Vagina (tissue), 2 donors: ENCODE data around the gene ALK. TPM values are rescaled to one million over a fixed set of nuclear protein-coding genes. Genes with fewer than 3 reads are reported as not detected.

Experiments
- DNase-seq, 2 donors: peaks; one replicate each; pipeline ENCODE4 v3.0.0-alpha.2; 2017; ENCODE audit errors: extremely low spot score in 2 of 2
- H3K27ac ChIP-seq: fragments of 200-600 bp; sonication (generic); one replicate; pipeline ENCODE4 v1.5.1; 2019
- H3K27me3 ChIP-seq: fragments of 200-600 bp; sonication (generic); one replicate; pipeline ENCODE4 v1.5.1; 2019
- H3K36me3 ChIP-seq, 2 donors: fragments of 200-600 bp; sonication (generic); one replicate each; pipeline ENCODE4 v1.5.1; 2017 to 2019
- H3K4me1 ChIP-seq: fragments of 200-600 bp; sonication (generic); one replicate; pipeline ENCODE4 v1.5.1; 2019
- H3K4me3 ChIP-seq, 2 donors: fragments of 200-600 bp; sonication (generic); 1 replicate in 1 of 2; 2 replicates in 1 of 2; pipeline ENCODE4 v1.5.1; 2016 to 2019
- H3K9me3 ChIP-seq: fragments of 200-600 bp; sonication (generic); one replicate; pipeline ENCODE4 v1.5.1; 2019
- POLR2A ChIP-seq, 2 donors: fragments of 450-650 bp; IDR thresholded peaks; one replicate each; pipeline ENCODE4 v1.6.1; 2017; ENCODE audit warnings: antibody characterized with exemption in 2 of 2, mild to moderate bottlenecking in 2 of 2, moderate library complexity in 2 of 2
- POLR2AphosphoS5 ChIP-seq, 2 donors: sonication (generic); formaldehyde crosslinking; IDR thresholded peaks; one replicate each; pipeline ENCODE4 v1.9.0; 2017; ENCODE audit warnings: antibody characterized with exemption in 2 of 2, mild to moderate bottlenecking in 2 of 2, low read depth in 1 of 2; ENCODE audit not compliant: insufficient read depth in 1 of 2
- intact Hi-C: fragments of 100-400 bp; cut with DNase I; formaldehyde crosslinking; loops from one replicate; pipeline ENCODE4 v1.15.1; 2023
- total RNA-seq: library from RNA; depleted of rRNA; stranded (reverse); fragments of >200 nt; gene quantifications from one replicate; pipeline ENCODE4 v1.2.3, GENCODE V29; 2016
- TF ChIP-seq, protein P1 (sequence below), 3 experiments: fragments of 450-650 bp in 2 of 3; fragments of 200-600 bp in 1 of 3; sonication (generic) in 1 of 3; IDR thresholded peaks; one replicate each; pipeline ENCODE4 v1.5.1; 2017 to 2019; ENCODE audit warnings: antibody characterized with exemption in 3 of 3, mild to moderate bottlenecking in 2 of 3, moderate library complexity in 2 of 3

Gene ALK
- total RNA-seq, 1 donor from 2014 or later = 0.74 TPM

DNA sequence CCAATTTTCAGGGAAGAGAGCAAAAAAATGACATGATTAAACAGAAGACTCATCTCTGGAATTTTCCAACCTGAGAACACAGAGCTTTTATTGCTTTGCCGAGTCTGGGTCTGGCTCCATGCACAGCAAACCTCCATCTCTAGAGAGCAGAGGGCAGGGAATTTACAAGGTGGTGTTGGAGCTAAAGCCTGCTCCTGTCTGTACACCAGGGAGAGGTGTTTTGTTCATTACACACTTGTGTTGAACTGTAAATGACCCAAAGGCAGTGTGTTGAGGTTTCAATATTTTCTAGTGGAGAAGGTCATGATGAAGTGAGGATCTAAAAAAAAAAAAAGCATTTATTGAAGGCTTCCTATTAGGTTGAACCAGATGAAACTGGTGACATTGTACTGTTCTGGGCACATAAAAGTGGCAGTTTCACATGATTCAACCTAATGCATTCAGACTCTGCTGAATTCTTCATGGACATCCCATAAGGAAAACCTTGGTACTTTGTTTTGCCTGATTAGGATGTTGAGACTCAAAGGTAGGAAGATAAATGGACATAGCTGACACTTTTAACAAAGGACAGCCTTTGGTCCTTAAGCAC is 567.9 kb downstream of the ALK start:
- no peaks in the 10 kb centered on the region for H3K4me1 ChIP-seq
- H3K27ac ChIP-seq = no peak overlapping the region
- intact Hi-C loops = no loop called here
- H3K9me3 ChIP-seq = no peaks in the 10 kb centered on the region
- TF ChIP-seq POLR2A (IDR thresholded peaks at IDR 0.05) (no peak), POLR2AphosphoS5 (IDR thresholded peaks at IDR 0.05; ENCODE audit: insufficient read depth in 1 of 2, low read depth in 1 of 2) (no peak)
- TF ChIP-seq, protein P1, sequence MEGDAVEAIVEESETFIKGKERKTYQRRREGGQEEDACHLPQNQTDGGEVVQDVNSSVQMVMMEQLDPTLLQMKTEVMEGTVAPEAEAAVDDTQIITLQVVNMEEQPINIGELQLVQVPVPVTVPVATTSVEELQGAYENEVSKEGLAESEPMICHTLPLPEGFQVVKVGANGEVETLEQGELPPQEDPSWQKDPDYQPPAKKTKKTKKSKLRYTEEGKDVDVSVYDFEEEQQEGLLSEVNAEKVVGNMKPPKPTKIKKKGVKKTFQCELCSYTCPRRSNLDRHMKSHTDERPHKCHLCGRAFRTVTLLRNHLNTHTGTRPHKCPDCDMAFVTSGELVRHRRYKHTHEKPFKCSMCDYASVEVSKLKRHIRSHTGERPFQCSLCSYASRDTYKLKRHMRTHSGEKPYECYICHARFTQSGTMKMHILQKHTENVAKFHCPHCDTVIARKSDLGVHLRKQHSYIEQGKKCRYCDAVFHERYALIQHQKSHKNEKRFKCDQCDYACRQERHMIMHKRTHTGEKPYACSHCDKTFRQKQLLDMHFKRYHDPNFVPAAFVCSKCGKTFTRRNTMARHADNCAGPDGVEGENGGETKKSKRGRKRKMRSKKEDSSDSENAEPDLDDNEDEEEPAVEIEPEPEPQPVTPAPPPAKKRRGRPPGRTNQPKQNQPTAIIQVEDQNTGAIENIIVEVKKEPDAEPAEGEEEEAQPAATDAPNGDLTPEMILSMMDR (IDR thresholded peaks at IDR 0.05) = no peak
- no peaks in the 10 kb centered on the region for H3K36me3 ChIP-seq
- no peaks in the 10 kb centered on the region for H3K27me3 ChIP-seq
- no peak for DNase-seq
- no peak overlapping the region for H3K4me3 ChIP-seq

DNA sequence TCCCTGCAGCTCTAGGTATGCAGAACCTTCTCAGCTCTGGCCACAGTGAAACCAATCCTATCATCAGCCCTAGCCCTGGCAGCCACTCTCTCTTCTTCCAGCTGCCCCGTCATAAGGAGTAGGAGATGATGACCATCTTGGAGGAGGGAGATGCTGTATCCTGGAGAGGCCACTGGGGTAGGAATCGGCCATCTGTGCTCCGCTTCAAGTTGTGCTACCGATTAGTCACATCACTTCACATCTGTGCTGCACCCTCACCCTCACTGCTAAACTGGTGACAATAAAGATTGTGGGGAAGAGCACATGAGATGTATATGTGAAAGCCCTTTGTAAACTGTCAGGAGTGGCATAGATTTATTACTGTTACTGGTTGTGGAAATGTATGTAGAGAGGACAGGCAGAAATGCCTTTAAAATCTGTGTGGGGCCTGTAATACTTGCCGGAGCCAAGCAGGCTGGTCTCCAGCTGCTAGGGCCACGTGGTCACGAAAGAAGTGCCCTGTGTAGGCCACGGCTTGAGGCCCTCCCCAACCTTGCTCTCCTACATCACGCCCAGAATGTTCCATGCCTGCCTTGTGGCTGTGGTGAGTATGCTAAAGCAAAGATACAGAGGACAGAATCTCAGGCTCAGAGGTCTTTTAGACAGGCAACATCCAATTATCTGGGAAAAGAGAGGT is 569.3 kb downstream of the ALK start:
- TF ChIP-seq, protein P1 (IDR thresholded peaks at IDR 0.05) = no peak
- TF ChIP-seq POLR2AphosphoS5 (IDR thresholded peaks at IDR 0.05; ENCODE audit: insufficient read depth in 1 of 2, low read depth in 1 of 2) (no peak), POLR2A (IDR thresholded peaks at IDR 0.05) (no peak)
- Histone ChIP-seq H3K36me3 (no peaks in the 10 kb centered on the region), H3K27me3 (no peaks in the 10 kb centered on the region), H3K9me3 (no peaks in the 10 kb centered on the region), H3K4me1 (no peaks in the 10 kb centered on the region), H3K27ac (no peak overlapping the region), H3K4me3 (no peak overlapping the region)
- intact Hi-C loops = no loop called here
- DNase-seq = no peak

DNA sequence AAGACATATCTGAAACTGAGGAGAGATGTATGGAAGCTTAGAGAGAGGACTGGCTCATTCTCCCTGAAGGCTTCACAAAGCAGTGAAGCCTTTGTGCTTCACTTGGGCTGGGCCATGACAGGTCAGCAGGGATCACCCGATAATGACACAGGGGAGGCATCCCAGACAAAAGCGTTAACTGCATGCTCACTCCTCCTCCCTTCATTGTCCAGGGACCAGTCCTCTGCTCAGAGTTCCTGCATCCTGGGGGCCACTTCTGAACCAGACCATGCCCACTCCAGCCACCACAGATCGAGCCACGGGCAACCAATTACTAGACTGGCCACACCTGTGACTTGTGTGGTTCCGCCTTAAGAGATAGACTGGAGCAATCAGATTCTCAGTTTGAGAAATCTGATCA is 570.1 kb downstream of the ALK start:
- no peak overlapping the region for H3K27ac ChIP-seq
- no peaks in the 10 kb centered on the region for H3K4me1 ChIP-seq
- intact Hi-C loops = no loop called here
- no peak overlapping the region for H3K4me3 ChIP-seq
- no peaks in the 10 kb centered on the region for H3K9me3 ChIP-seq
- no peaks in the 10 kb centered on the region for H3K36me3 ChIP-seq
- H3K27me3 ChIP-seq = no peaks in the 10 kb centered on the region
- TF ChIP-seq POLR2AphosphoS5 (IDR thresholded peaks at IDR 0.05; ENCODE audit: insufficient read depth in 1 of 2, low read depth in 1 of 2) = no peak
- no peak for TF ChIP-seq POLR2A (IDR thresholded peaks at IDR 0.05)
- TF ChIP-seq, protein P1 (IDR thresholded peaks at IDR 0.05) = no peak
- DNase-seq = no peak

DNA sequence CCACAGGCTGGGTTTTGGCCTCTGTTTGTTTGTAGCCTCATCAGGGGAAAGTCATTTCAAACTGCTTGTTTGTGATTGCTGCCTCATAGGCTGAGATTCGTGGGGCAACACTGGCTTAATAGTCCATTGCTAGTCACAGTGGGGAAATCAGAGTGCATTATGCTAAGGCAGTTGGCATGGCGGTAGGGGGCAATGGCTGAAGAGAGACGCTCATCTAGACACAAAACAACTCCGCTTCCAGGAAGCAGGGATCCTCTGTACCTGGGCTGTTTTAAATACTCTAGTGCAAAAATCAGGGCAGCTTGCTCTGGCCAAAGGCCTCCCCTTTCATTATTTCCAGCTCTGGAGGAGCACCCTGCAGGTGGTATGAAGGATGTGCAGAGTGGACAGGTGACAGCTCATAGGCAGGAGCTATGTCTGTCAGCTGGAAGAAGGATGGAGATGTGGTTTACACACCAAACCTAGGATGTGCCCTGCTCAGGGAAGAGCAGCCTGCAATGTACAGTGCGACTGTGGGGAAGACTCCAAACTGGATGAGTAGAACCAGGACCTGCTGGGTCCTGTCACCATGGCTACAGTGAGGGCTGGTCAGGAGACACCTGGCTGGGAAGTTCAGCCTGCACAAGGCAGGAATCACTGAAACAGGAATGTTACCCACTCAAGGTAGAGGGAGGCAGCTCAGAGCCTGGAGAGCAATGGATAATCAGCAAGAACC is 571.9 kb downstream of the ALK start:
- Histone ChIP-seq H3K4me3 (no peak overlapping the region), H3K27ac (no peak overlapping the region), H3K36me3 (no peaks in the 10 kb centered on the region), H3K27me3 (no peaks in the 10 kb centered on the region), H3K4me1 (no peaks in the 10 kb centered on the region), H3K9me3 (no peaks in the 10 kb centered on the region)
- intact Hi-C loops = no loop called here
- DNase-seq = no peak
- TF ChIP-seq POLR2AphosphoS5 (IDR thresholded peaks at IDR 0.05; ENCODE audit: insufficient read depth in 1 of 2, low read depth in 1 of 2) = no peak
- no peak for TF ChIP-seq POLR2A (IDR thresholded peaks at IDR 0.05)

DNA sequence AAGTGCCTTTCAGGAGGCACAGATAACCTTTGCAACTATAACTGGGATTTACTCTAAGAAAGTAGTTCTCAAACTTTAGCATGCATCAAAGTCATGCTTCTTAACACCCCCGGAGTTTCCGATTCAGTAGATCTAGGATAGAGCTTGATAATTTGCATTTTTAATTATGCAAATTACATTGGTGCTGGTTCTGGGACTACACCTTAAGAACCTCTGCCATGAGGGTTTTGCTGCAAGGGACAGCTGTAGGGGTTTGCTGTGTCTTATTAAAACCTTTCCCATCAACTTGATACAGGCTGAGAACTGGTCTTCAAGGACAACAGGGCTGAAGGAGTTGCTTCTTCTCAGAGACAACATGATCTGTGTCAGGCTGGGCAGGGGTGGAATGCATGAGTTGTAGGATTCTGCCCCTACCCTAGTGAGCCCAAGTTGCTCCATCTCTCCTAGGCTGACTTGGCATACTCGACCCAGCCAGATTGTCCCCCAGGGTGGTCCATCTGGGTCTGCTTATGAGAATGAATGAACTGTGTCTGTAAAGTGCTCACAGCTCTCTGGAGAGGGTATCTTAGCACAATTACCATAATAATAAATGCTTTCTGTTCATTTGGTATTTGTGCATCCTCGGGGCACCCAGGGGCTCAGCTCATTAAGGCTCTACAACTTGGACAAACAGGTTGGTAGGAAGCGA is 573.5 kb downstream of the ALK start:
- DNase-seq = no peak
- Histone ChIP-seq H3K9me3 (no peaks in the 10 kb centered on the region), H3K27me3 (no peaks in the 10 kb centered on the region), H3K27ac (no peak overlapping the region), H3K4me1 (no peaks in the 10 kb centered on the region), H3K36me3 (no peaks in the 10 kb centered on the region), H3K4me3 (no peak overlapping the region)
- no peak for TF ChIP-seq POLR2A (IDR thresholded peaks at IDR 0.05)
- TF ChIP-seq, protein P1 (IDR thresholded peaks at IDR 0.05) = no peak
- no peak for TF ChIP-seq POLR2AphosphoS5 (IDR thresholded peaks at IDR 0.05; ENCODE audit: insufficient read depth in 1 of 2, low read depth in 1 of 2)
- intact Hi-C loops = no loop called here
